GM21723 (cell line): ENCODE measurements around the gene FLNB.

Experiments used
- ATAC-seq: cut with Tn5 transposase; IDR thresholded peaks from one replicate; pipeline ENCODE4 v1.9.1; 2021; ENCODE audit warnings: mild to moderate bottlenecking, moderate library complexity; ENCODE audit not compliant: unreplicated experiment

The FLNB gene

DNA sequence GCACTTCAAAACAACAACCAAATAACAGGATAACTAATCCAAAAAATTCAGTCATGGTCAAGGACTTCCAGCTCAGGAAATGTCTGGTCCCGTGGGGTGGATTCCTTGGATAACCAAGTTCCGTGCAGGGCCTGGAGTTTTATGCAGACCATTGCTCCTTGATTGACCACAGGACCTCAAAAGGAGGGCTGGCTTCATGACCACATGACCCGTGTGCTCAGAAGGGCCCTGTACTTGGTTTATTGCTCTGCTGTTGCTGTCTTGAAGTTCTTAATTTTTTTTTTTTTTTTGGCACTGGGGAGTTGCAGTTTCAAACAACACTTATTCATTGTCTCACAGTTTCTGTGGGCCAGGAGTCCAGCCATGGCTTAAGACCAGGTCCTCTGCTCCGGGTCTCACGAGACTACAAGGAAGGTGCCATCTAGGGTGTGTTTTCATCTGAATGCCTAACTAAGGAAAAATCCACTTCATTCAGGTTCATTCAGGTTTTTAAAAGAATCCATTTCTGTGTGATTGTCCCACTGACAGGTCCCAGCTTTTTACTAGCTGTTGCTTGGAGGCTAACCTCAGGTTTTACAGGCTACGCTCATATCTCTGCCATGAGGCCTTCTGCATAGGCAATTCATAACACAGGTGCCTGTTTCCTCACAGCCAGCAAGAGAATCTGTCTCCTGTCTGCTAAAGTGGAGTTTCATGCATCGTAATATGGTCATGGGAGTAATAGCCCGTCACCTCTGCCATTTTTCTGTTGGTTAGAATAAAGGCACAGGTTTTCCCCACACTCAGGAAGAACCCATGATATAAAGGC is 65.3 kb downstream of the FLNB start:
- ATAC-seq, result peak; percentile 54

- ATAC-seq, result peak; percentile 65
These were observed 66.0 kb downstream of the FLNB start for GRCh38 chr3:58074116-58074715.

DNA sequence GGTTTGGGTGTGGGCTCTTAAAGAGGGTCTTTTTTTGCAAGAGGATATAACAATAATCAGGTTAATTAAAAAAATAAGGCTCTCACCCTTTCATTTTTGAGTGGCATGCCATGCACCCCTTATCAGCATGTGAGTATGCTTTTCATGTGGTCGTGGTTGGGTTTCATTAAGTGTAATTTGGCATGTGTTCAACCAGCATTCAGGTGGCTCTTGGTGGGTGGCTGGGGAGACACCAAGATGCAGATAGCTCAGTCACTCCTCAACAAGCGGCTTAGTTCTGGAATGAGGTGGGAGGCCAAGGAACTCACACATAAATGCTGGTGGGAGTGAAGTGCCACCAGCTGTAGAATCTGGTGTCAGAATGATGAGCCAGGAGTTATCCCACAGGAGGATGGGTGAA is 66.8 kb downstream of the FLNB start:
- ATAC-seq, result no peak

- ATAC-seq, result no peak
These were observed 69.5 kb downstream of the FLNB start for GRCh38 chr3:58077596-58078285.

- ATAC-seq, result no peak
These were observed 70.4 kb downstream of the FLNB start for GRCh38 chr3:58078610-58079009.

- no peak for ATAC-seq
These were observed 71.6 kb downstream of the FLNB start for GRCh38 chr3:58079773-58080172.

- no peak for ATAC-seq
These were observed 73.8 kb downstream of the FLNB start for GRCh38 chr3:58082047-58082446.

DNA sequence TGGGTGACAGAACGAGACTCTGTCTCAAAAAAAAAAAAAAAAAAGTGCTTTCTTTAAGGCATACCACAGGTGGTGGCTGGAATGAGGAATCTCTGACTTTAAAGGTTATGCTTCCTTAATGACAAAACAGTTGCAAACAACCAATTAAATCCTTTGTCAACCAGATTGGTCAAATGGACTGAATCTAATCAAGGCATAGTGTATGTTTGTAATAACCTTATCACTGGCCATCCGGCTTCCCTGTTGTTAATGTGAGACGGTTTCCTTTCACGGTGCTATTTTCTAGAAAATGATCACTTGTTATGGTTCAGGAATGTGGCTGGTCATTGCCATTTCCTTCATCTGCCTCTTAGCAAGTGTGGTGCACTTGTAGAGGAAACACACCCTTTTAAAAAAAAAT is 75.9 kb downstream of the FLNB start:
- ATAC-seq, result no peak

DNA sequence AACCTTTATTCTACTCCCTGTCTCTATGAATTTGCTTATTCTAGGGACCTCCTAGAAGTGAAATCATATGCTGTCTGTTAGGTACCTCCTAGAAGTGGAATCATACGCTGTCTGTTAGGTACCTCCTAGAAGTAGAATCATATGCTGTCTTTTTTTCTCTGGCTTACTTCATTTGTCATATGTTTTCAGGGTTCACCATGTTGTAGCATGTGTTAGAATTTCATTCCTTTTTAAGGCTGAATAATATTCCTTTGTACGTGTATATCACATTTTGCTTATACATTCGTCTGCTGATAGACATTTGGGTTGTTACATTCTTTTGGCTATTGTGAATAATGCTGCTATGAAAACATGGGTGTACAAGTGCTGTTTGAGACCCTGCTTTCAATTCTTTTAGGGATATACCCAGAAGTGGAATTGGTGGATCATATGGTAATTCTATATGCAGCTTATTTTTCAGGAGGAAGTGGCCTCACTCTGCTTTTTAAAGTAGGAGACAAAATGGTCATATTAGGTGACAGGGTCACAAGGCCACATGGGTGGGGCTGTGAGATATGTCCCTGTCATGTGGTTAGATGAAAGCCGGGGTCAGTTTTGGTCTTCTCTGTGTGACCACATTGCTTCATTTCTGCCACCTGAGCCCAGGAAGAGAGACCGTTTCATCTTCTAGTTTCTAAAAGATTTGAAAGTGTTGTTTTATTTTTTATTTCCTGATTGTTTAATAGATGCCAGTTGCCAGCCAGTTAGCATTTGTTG is 76.7 kb downstream of the FLNB start:
- peak; percentile 91 for ATAC-seq

GRCh38 chr3:58085616-58086015 is 77.4 kb downstream of the FLNB start:
- ATAC-seq, result peak; percentile 52

- no peak for ATAC-seq
These were observed 80.3 kb downstream of the FLNB start for GRCh38 chr3:58088501-58088900.

DNA sequence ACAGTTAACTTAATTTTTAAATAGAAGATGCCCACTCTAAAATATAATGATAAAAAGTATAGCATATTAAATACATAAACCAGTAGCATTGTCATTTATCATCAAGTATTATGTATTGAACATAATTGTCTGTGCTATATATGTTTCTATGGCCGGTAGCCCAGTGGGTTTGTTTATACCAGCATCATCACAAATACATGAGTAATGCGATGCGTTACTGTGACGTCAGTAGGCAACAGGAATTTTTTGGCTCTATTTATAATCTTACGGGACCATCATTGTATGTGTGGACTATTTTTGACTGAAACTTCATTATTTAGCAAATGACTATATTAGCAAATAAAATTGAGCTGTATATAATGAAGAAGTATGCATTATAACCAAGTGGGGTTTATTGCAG is 82.1 kb downstream of the FLNB start:
- no peak for ATAC-seq

DNA sequence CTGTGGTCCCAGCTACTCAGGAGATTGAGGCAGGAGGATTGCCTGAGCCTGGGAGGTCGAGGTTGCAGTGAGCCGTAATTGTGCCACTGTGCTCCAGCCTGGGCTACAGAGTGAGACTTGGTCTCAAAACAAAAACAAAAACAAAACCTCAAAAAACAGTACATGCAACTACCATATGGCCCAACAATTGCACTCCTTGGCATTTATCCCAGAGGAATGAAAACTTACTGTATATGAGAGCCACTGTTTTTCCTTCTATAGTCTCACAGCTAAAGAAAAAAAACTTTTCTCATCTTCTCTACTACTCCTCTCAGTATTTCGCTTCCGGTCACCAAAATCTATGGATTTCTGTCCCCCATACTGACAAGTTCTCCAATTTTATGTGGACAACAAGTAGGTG is 84.3 kb downstream of the FLNB start:
- ATAC-seq, result no peak

GRCh38 chr3:58093574-58094195 is 85.5 kb downstream of the FLNB start:
- ATAC-seq, result no peak

DNA sequence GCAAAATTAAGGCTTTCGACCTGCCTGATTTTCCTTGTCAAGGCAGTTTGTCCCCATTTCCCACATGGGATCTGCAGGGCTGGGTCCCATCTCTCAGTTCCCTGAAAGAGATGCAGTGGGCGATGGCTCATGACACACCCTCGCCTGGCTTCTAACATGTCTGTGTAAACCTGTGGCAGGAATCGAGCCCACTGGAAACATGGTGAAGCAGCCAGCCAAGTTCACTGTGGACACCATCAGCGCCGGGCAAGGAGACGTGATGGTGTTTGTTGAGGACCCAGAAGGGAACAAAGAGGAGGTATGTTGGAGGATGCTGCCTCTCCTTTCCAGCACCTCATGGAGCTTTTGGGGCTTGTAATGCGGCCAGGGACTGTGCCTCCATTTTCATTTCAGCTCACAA is 86.4 kb downstream of the FLNB start:
- no peak for ATAC-seq

DNA sequence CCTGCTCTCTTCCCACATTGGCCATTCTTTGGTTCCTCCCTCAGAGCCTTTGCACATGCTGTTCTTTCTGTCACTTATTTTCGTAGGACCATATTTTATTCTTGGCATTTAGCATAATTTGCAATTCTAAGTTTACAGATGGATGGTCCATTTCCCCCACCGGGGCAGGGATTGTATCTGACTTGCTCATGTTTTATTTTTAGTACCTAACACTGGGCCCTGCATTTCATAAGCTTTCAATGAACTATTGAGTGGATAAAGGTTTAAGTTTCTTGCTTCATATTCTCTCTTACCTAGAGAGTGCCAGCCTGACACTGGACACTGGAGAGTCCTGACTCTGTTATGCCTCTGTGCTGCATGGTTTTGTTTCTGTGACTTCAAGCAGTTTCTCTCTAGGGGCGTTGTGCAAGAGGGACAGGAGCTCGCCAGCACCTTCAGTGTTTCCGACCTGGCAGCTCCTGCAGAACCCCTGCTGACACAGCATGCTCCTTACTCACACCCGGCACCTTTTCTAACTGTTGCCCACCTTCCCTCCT is 87.4 kb downstream of the FLNB start:
- no peak for ATAC-seq

DNA sequence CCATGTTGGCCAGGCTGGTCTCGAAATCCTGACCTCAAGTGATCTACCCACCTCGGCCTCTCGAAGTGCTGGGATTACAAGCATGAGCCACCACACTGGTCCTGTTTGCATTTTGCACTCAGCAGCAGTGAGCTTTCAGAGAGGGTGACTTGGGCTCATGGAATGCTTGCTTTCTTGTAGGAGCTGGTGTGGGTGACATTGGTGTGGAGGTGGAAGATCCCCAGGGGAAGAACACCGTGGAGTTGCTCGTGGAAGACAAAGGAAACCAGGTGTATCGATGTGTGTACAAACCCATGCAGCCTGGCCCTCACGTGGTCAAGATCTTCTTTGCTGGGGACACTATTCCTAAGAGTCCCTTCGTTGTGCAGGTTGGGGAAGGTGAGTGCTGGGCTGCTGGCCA is 90.3 kb downstream of the FLNB start:
- no peak for ATAC-seq

- ATAC-seq, result no peak
These were observed 91.6 kb downstream of the FLNB start for GRCh38 chr3:58099865-58100264.

DNA sequence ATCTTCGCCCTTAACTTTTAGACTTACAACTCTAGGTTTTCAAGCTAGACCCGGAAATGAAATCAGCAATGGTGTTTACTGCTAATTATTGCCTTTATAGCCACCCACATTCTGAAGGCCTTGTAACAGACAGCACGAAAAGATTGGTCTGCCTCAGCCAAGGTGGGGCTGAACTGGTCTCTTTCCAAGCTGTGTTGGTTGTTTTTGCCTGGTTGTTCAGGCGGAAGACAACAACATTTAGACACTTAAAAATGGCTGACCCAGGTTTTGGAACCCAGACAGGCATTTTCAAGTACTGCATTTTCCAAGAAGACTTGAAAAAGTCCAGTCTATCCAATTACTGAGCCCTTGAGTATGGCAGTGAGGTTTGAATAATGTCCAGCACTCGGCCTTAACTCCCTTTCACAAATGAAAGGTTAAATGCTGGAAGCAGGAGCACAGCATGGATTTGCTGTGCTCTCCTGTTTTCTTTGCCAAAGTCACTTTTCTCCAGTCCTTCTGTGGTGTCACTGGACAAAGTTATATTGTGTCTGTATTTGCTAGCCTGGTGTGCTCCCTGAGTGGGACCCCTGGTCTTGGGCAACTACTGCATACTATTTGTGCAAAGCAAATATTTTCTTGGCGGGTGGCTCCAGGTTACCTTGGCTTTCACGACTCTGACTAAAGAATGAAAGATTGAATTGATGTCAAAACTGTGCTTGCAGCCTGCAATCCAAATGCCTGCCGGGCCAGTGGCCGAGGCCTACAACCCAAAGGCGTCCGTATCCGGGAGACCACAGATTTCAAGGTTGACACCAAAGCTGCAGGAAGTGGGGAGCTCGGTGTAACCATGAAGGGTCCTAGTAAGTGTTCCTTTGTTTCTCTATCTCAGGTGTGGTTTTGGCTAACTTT is 93.5 kb downstream of the FLNB start:
- ATAC-seq, result no peak

GRCh38 chr3:58102390-58102750 is 94.1 kb downstream of the FLNB start:
- ATAC-seq, result no peak
